ENCODE results near the gene LRP2BP.

LRP2BP gene

GRCh38 chr4:185425647-185426352 is 30.1 kb upstream of the LRP2BP start, which contains the start of gene UFSP2:
Gene UFSP2, minus strand, starts transcription at chr4:185425964. Its CDS starts 96 bp downstream, at chr4:185425868.
- Histone ChIP-seq H3K27ac (ENCODE audit: insufficient read depth in 1 of 2, low read depth in 1 of 2, low read length in 2 of 2, poor library complexity in 1 of 2, severe bottlenecking in 2 of 2) (peak within 1 kb of the TSS; percentile 100), H3K9me3 (ENCODE audit: control extremely low read depth in 1 of 5, control insufficient read depth in 4 of 5, insufficient read depth in 2 of 5, low read depth in 1 of 5, low read length in 4 of 5) (no peaks in the 10 kb centered on the region), H3K4me1 (ENCODE audit: control extremely low read depth in 1 of 4, control insufficient read depth in 4 of 4, insufficient read depth in 4 of 4, low read length in 3 of 4) (peaks cover 7 to 13% (median 11%) of the 10 kb centered on the region in 4 experiments), H3K4me3 (ENCODE audit: control insufficient read depth in 1 of 7, extremely low read depth in 1 of 7, insufficient read depth in 4 of 7, low read depth in 2 of 7, low read length in 6 of 7) (peak within 1 kb of the TSS; percentile 82 to 98 (median 93)), H3K27me3 (replicated peaks in 2 of 5; ENCODE audit: control insufficient read depth in 4 of 5, insufficient read depth in 5 of 5, low read length in 4 of 5) (peaks cover 0 to 7% (median 0%) of the 10 kb centered on the region in 5 experiments), H3K36me3 (ENCODE audit: control insufficient read depth in 4 of 4, insufficient read depth in 4 of 4, low read length in 3 of 4) (peaks cover 4 to 8% (median 6%) of the 10 kb centered on the region in 4 experiments)
- ChIA-PET POLR2A (interaction anchor here (0.6 to 1.0 kb wide), 2 partner anchors 14 to 160 kb away, joined by 3 to 4 read pairs; no protein-coding TSS in a partner anchor), CTCF (interaction anchor here (1.0 to 1.5 kb wide), 5 partner anchors 22 to 172 kb away, joined by 3 to 7 read pairs (median 4); partner anchors contain the start of gene LRP2BP)
- DNase-seq: peak; percentile 92 to 95 (median 95)
- WGBS (ENCODE audit: insufficient coverage): 0% methylated on average over 54 of the region's 66 CpGs

GRCh38 chr4:185424905-185425646 is 29.4 kb upstream of the LRP2BP start:
- ChIA-PET POLR2A (interaction anchor here (0.6 to 1.0 kb wide), 3 partner anchors 13 to 159 kb away, joined by 3 to 6 read pairs (median 4); partner anchors contain the start of gene CCDC110), CTCF (interaction anchor here (1.0 to 1.5 kb wide), 3 partner anchors 23 to 173 kb away, joined by 4 to 7 read pairs (median 5); partner anchors contain the start of gene LRP2BP)
- Histone ChIP-seq H3K4me1 (ENCODE audit: control extremely low read depth in 1 of 4, control insufficient read depth in 4 of 4, insufficient read depth in 4 of 4, low read length in 3 of 4) (peaks cover 7 to 13% (median 11%) of the 10 kb centered on the region in 4 experiments), H3K27me3 (replicated peaks in 2 of 5; ENCODE audit: control insufficient read depth in 4 of 5, insufficient read depth in 5 of 5, low read length in 4 of 5) (peaks cover 0 to 3% (median 0%) of the 10 kb centered on the region in 5 experiments), H3K27ac (ENCODE audit: insufficient read depth in 1 of 2, low read depth in 1 of 2, low read length in 2 of 2, poor library complexity in 1 of 2, severe bottlenecking in 2 of 2) (peak overlapping the region; percentile 100), H3K4me3 (ENCODE audit: control insufficient read depth in 1 of 7, extremely low read depth in 1 of 7, insufficient read depth in 4 of 7, low read depth in 2 of 7, low read length in 6 of 7) (peak overlapping the region; percentile 82 to 98 (median 93)), H3K9me3 (ENCODE audit: control extremely low read depth in 1 of 5, control insufficient read depth in 4 of 5, insufficient read depth in 2 of 5, low read depth in 1 of 5, low read length in 4 of 5) (no peaks in the 10 kb centered on the region), H3K36me3 (ENCODE audit: control insufficient read depth in 4 of 4, insufficient read depth in 4 of 4, low read length in 3 of 4) (peaks cover 4 to 8% (median 6%) of the 10 kb centered on the region in 4 experiments)
- DNase-seq: peak; percentile 15 to 55 (median 49)
- 12% methylated on average over 10 of the region's 13 CpGs for WGBS (ENCODE audit: insufficient coverage)

- H3K27ac ChIP-seq (ENCODE audit: insufficient read depth in 1 of 2, low read depth in 1 of 2, low read length in 2 of 2, poor library complexity in 1 of 2, severe bottlenecking in 2 of 2): no peak overlapping the region
- no CpG with 5 or more reads among the region's 2 CpGs for WGBS (ENCODE audit: insufficient coverage)
- H3K9me3 ChIP-seq (ENCODE audit: control extremely low read depth in 1 of 5, control insufficient read depth in 4 of 5, insufficient read depth in 2 of 5, low read depth in 1 of 5, low read length in 4 of 5): no peaks in the 10 kb centered on the region
- ChIA-PET POLR2A (no interaction called here), CTCF (no interaction called here)
- H3K4me1 ChIP-seq (ENCODE audit: control extremely low read depth in 1 of 4, control insufficient read depth in 4 of 4, insufficient read depth in 4 of 4, low read length in 3 of 4): peaks cover 7 to 13% (median 11%) of the 10 kb centered on the region in 4 experiments
- no peak overlapping the region for H3K4me3 ChIP-seq (ENCODE audit: control insufficient read depth in 1 of 7, extremely low read depth in 1 of 7, insufficient read depth in 4 of 7, low read depth in 2 of 7, low read length in 6 of 7)
- peaks cover 5 to 14% (median 12%) of the 10 kb centered on the region in 4 experiments for H3K36me3 ChIP-seq (ENCODE audit: control insufficient read depth in 4 of 4, insufficient read depth in 4 of 4, low read length in 3 of 4)
- DNase-seq: no peak
- H3K27me3 ChIP-seq (replicated peaks in 2 of 5; ENCODE audit: control insufficient read depth in 4 of 5, insufficient read depth in 5 of 5, low read length in 4 of 5): no peaks in the 10 kb centered on the region
Measured at GRCh38 chr4:185421366-185422124, 25.8 kb upstream of the LRP2BP start.

- H3K4me3 ChIP-seq (ENCODE audit: control insufficient read depth in 1 of 7, extremely low read depth in 1 of 7, insufficient read depth in 4 of 7, low read depth in 2 of 7, low read length in 6 of 7): no peak overlapping the region
- H3K27me3 ChIP-seq (replicated peaks in 2 of 5; ENCODE audit: control insufficient read depth in 4 of 5, insufficient read depth in 5 of 5, low read length in 4 of 5): no peaks in the 10 kb centered on the region
- POLR2A ChIA-PET: no interaction called here
- CTCF ChIA-PET: no interaction called here
- no peak for DNase-seq
- no peaks in the 10 kb centered on the region for H3K9me3 ChIP-seq (ENCODE audit: control extremely low read depth in 1 of 5, control insufficient read depth in 4 of 5, insufficient read depth in 2 of 5, low read depth in 1 of 5, low read length in 4 of 5)
- no peaks in the 10 kb centered on the region for H3K4me1 ChIP-seq (ENCODE audit: control extremely low read depth in 1 of 4, control insufficient read depth in 4 of 4, insufficient read depth in 4 of 4, low read length in 3 of 4)
- no peak overlapping the region for H3K27ac ChIP-seq (ENCODE audit: insufficient read depth in 1 of 2, low read depth in 1 of 2, low read length in 2 of 2, poor library complexity in 1 of 2, severe bottlenecking in 2 of 2)
- peaks cover 6 to 24% (median 13%) of the 10 kb centered on the region in 4 experiments for H3K36me3 ChIP-seq (ENCODE audit: control insufficient read depth in 4 of 4, insufficient read depth in 4 of 4, low read length in 3 of 4)
Measured at GRCh38 chr4:185416955-185417354, 21.2 kb upstream of the LRP2BP start.

GRCh38 chr4:185412412-185412811 is 16.7 kb upstream of the LRP2BP start:
- H3K4me3 ChIP-seq (ENCODE audit: control insufficient read depth in 1 of 7, extremely low read depth in 1 of 7, insufficient read depth in 4 of 7, low read depth in 2 of 7, low read length in 6 of 7): no peak overlapping the region
- no peaks in the 10 kb centered on the region for H3K4me1 ChIP-seq (ENCODE audit: control extremely low read depth in 1 of 4, control insufficient read depth in 4 of 4, insufficient read depth in 4 of 4, low read length in 3 of 4)
- WGBS (ENCODE audit: insufficient coverage): 100% methylated on average over 5 of the region's 5 CpGs
- no peaks in the 10 kb centered on the region for H3K27me3 ChIP-seq (replicated peaks in 2 of 5; ENCODE audit: control insufficient read depth in 4 of 5, insufficient read depth in 5 of 5, low read length in 4 of 5)
- H3K36me3 ChIP-seq (ENCODE audit: control insufficient read depth in 4 of 4, insufficient read depth in 4 of 4, low read length in 3 of 4): peaks cover 2 to 24% (median 10%) of the 10 kb centered on the region in 4 experiments
- no peak overlapping the region for H3K27ac ChIP-seq (ENCODE audit: insufficient read depth in 1 of 2, low read depth in 1 of 2, low read length in 2 of 2, poor library complexity in 1 of 2, severe bottlenecking in 2 of 2)
- POLR2A ChIA-PET: interaction anchor here (1.2 kb wide), 1 partner anchor 13 kb away, joined by 4 read pairs; the partner anchor contains the start of gene UFSP2
- CTCF ChIA-PET: interaction anchor here (1.0 kb wide), 1 partner anchor 14 kb away, joined by 3 read pairs; no protein-coding TSS in a partner anchor
- H3K9me3 ChIP-seq (ENCODE audit: control extremely low read depth in 1 of 5, control insufficient read depth in 4 of 5, insufficient read depth in 2 of 5, low read depth in 1 of 5, low read length in 4 of 5): no peaks in the 10 kb centered on the region
- no peak for DNase-seq

DNA sequence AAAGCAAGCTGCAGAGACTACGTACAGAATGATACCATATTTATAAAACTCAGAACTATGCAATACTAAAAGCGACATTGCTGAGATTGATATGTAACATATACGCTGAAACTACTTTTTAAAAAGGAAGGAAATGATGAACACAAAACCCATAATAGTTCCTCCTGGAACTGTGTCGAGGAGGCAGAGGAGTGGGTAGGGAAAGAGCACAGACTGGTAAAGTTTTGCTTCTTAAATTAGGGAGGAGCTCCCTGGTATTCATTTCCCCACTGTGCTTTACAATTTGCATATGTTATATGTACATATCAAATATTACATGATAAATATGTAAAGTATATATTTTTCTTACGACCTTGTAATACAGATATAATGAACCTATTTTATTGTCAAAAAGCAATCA is 16.1 kb upstream of the LRP2BP start:
- DNase-seq: no peak
- peaks cover 2 to 21% (median 6%) of the 10 kb centered on the region in 4 experiments for H3K36me3 ChIP-seq (ENCODE audit: control insufficient read depth in 4 of 4, insufficient read depth in 4 of 4, low read length in 3 of 4)
- WGBS (ENCODE audit: insufficient coverage): no CpG with 5 or more reads among the region's 5 CpGs
- no peaks in the 10 kb centered on the region for H3K4me1 ChIP-seq (ENCODE audit: control extremely low read depth in 1 of 4, control insufficient read depth in 4 of 4, insufficient read depth in 4 of 4, low read length in 3 of 4)
- POLR2A ChIA-PET: interaction anchor here (1.2 kb wide), 1 partner anchor 14 kb away, joined by 4 read pairs; the partner anchor contains the start of gene UFSP2
- no peak overlapping the region for H3K4me3 ChIP-seq (ENCODE audit: control insufficient read depth in 1 of 7, extremely low read depth in 1 of 7, insufficient read depth in 4 of 7, low read depth in 2 of 7, low read length in 6 of 7)
- CTCF ChIA-PET: no interaction called here
- no peaks in the 10 kb centered on the region for H3K27me3 ChIP-seq (replicated peaks in 2 of 5; ENCODE audit: control insufficient read depth in 4 of 5, insufficient read depth in 5 of 5, low read length in 4 of 5)
- no peaks in the 10 kb centered on the region for H3K9me3 ChIP-seq (ENCODE audit: control extremely low read depth in 1 of 5, control insufficient read depth in 4 of 5, insufficient read depth in 2 of 5, low read depth in 1 of 5, low read length in 4 of 5)
- H3K27ac ChIP-seq (ENCODE audit: insufficient read depth in 1 of 2, low read depth in 1 of 2, low read length in 2 of 2, poor library complexity in 1 of 2, severe bottlenecking in 2 of 2): no peak overlapping the region
